Gastroesophageal sphincter (tissue), 4 donors: Measurements from ENCODE around the gene FSHR. TPM values are rescaled to one million over a fixed set of nuclear protein-coding genes. Genes with fewer than 3 reads are reported as not detected.

Source experiments
- ATAC-seq: fragments of 150-250 bp; one replicate; pipeline ENCODE4 v1.9.1; 2016; ENCODE audit warnings: mild to moderate bottlenecking, moderate library complexity
- H3K27ac ChIP-seq, 4 donors: fragments of 200-600 bp; sonication (generic) in 3 of 4; 1 replicate in 3 of 4; 2 replicates in 1 of 4; pipeline ENCODE4 v1.5.1; 2016 to 2019
- H3K27me3 ChIP-seq: fragments of 200-600 bp; sonication (generic); one replicate; pipeline ENCODE4 v1.5.1; 2019
- H3K36me3 ChIP-seq, 2 donors: fragments of 200-600 bp; sonication (generic); one replicate each; pipeline ENCODE4 v1.5.1; 2019; ENCODE audit warnings: control low read depth in 1 of 2
- H3K4me1 ChIP-seq, 3 donors: fragments of 200-600 bp; sonication (generic); 1 replicate in 2 of 3; 2 replicates in 1 of 3; pipeline ENCODE4 v1.5.1; 2016 to 2019; ENCODE audit warnings: control low read depth in 2 of 3
- H3K4me3 ChIP-seq, 2 donors: fragments of 200-600 bp; sonication (generic); one replicate each; pipeline ENCODE4 v1.5.1; 2019; ENCODE audit warnings: mild to moderate bottlenecking in 1 of 2, moderate library complexity in 1 of 2
- H3K9me3 ChIP-seq, 3 donors: fragments of 200-600 bp; sonication (generic); one replicate each; pipeline ENCODE4 v1.5.1; 2017 to 2019; ENCODE audit warnings: control low read depth in 2 of 3
- EP300 ChIP-seq: sonication (generic); formaldehyde crosslinking; IDR thresholded peaks from one replicate; pipeline ENCODE4 v1.6.1; 2017; ENCODE audit warnings: antibody characterized with exemption, mild to moderate bottlenecking
- POLR2A ChIP-seq, 2 donors: fragments of 450-650 bp; IDR thresholded peaks; one replicate each; pipeline ENCODE4 v1.6.1; 2017; ENCODE audit warnings: antibody characterized with exemption in 2 of 2, mild to moderate bottlenecking in 2 of 2, moderate library complexity in 1 of 2
- POLR2AphosphoS5 ChIP-seq: sonication (generic); formaldehyde crosslinking; IDR thresholded peaks from one replicate; pipeline ENCODE4 v1.6.1; 2017; ENCODE audit warnings: antibody characterized with exemption
- WGBS, 2 donors: methylation state at CpG; one replicate each; pipeline ENCODE4 v1.1.5; 2018; ENCODE audit warnings: low coverage in 1 of 2; 5-methylcytosine and 5-hydroxymethylcytosine counted together
- total RNA-seq, 4 donors: library from RNA; depleted of rRNA; stranded (reverse); fragments of >200 nt; gene quantifications; one replicate each; pipeline ENCODE4 v1.1.0, GENCODE V29; 2016
- TF ChIP-seq, protein P1 (sequence below), 4 experiments: fragments of 200-600 bp in 2 of 4; fragments of 450-650 bp in 2 of 4; sonication (generic) in 1 of 4; IDR thresholded peaks; one replicate each; pipeline ENCODE4 v1.5.1; 2017 to 2019; ENCODE audit warnings: antibody characterized with exemption in 4 of 4, mild to moderate bottlenecking in 2 of 4, moderate library complexity in 2 of 4

FSHR gene
- total RNA-seq, 4 donors from 2014 or later: not detected

DNA sequence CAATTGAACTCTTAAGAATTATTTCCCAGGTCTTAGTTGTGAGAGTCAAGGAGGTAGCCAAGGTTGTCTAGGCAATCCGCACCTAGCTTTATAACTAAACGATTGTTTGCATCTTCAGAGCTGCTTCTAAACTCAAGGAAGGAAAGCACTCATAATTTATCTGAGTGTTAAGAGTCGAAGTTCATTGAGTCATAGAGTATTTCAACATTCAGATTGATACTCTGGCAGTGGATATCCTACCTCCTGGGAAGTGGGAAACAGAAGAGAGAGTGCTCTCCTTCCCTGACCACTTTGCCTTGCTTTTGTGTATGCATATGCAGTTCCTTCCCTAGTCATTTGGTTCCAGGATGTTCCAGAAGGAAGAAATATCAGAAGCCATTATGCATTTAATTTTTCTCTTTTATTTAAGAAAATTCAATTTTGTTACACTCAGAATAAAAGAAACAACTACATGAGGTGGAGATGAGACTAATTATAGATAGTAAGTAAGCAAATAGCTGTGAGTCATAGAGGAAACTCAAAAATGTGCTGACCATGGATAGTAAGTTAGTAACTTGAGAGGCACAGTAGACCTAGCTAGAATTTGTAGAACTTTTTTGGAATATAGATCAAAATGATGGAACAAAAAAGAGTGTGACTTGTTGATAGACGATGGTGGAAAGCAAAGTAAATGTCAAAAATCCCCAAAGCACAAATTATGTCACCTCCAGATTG lies 35.4 kb upstream of the FSHR start:
- no peaks in the 10 kb centered on the region for H3K9me3 ChIP-seq
- H3K27ac ChIP-seq: no peak overlapping the region
- H3K4me1 ChIP-seq: no peaks in the 10 kb centered on the region
- H3K36me3 ChIP-seq: no peaks in the 10 kb centered on the region
- H3K4me3 ChIP-seq: no peak overlapping the region
- H3K27me3 ChIP-seq: no peaks in the 10 kb centered on the region
- ATAC-seq: no peak
- 83 to 86% methylated on average over 3 to 4 of the region's 4 CpGs for WGBS, 2 donors
- TF ChIP-seq POLR2AphosphoS5 (no peak), EP300 (no peak), POLR2A (IDR thresholded peaks at IDR 0.05) (no peak)

- Histone ChIP-seq H3K27me3 (no peaks in the 10 kb centered on the region), H3K27ac (no peak overlapping the region), H3K4me3 (no peak overlapping the region), H3K4me1 (no peaks in the 10 kb centered on the region), H3K36me3 (no peaks in the 10 kb centered on the region), H3K9me3 (no peaks in the 10 kb centered on the region)
- TF ChIP-seq, protein P1, sequence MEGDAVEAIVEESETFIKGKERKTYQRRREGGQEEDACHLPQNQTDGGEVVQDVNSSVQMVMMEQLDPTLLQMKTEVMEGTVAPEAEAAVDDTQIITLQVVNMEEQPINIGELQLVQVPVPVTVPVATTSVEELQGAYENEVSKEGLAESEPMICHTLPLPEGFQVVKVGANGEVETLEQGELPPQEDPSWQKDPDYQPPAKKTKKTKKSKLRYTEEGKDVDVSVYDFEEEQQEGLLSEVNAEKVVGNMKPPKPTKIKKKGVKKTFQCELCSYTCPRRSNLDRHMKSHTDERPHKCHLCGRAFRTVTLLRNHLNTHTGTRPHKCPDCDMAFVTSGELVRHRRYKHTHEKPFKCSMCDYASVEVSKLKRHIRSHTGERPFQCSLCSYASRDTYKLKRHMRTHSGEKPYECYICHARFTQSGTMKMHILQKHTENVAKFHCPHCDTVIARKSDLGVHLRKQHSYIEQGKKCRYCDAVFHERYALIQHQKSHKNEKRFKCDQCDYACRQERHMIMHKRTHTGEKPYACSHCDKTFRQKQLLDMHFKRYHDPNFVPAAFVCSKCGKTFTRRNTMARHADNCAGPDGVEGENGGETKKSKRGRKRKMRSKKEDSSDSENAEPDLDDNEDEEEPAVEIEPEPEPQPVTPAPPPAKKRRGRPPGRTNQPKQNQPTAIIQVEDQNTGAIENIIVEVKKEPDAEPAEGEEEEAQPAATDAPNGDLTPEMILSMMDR (IDR thresholded peaks at IDR 0.05): no peak
- no peak for TF ChIP-seq EP300
- no peak for TF ChIP-seq POLR2A (IDR thresholded peaks at IDR 0.05)
- TF ChIP-seq POLR2AphosphoS5: no peak
- 83 to 93% methylated on average over 1 to 6 of the region's 10 CpGs for WGBS, 2 donors
- ATAC-seq: no peak
These were observed 31.8 kb upstream of the FSHR start for GRCh38 chr2:49186050-49186648.

DNA sequence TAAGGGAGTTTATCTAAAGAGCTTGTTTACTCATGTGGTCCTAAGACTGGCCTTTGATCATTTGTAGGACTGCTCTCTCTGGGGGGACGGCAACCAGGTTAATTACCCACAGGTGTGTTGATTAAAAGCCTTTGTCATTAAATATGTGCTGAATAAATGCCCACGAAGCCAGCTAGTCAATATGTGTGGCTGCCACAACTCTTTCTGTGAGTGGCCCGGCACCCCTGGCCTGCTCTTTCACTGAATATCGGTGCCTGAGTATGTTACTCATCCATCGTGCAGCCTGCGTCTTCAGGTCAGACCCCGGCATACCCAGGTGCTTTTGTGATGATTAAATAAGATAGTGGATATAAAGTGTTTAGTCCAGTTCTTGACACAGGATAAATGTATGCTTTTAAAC lies 24.3 kb upstream of the FSHR start:
- no peaks in the 10 kb centered on the region for H3K4me1 ChIP-seq
- H3K27me3 ChIP-seq: no peaks in the 10 kb centered on the region
- no peak overlapping the region for H3K27ac ChIP-seq
- no peak overlapping the region for H3K4me3 ChIP-seq
- TF ChIP-seq, protein P1 (IDR thresholded peaks at IDR 0.05): no peak
- TF ChIP-seq POLR2A (IDR thresholded peaks at IDR 0.05) (no peak), EP300 (no peak), POLR2AphosphoS5 (no peak)
- no peaks in the 10 kb centered on the region for H3K36me3 ChIP-seq
- WGBS, 2 donors: 74 to 75% methylated on average over 2 to 7 of the region's 7 CpGs
- ATAC-seq: no peak
- no peaks in the 10 kb centered on the region for H3K9me3 ChIP-seq

DNA sequence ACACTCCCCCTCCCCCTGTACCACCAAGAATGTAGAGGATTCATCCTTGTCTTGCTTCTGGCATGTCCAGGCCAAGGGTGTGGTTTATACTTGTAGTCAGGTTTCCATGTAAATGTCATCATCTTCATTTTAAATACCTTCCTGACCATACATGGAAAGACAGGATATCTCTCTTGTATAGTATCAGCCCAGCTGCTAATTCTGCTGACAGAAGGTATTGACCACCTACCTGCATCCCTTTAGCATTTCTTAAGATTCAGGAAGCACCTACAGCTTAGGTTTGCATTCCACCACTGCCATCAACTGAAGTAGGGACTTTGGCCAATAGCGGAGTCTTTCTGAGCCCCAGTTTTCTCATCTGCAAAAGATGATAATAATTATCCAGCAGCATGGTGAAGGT lies 22.9 kb upstream of the FSHR start:
- ATAC-seq: no peak
- WGBS, 2 donors: 75 to 100% methylated on average over 1 of the region's 1 CpG
- Histone ChIP-seq H3K27ac (no peak overlapping the region), H3K9me3 (no peaks in the 10 kb centered on the region), H3K4me3 (no peak overlapping the region), H3K36me3 (no peaks in the 10 kb centered on the region), H3K4me1 (no peaks in the 10 kb centered on the region), H3K27me3 (no peaks in the 10 kb centered on the region)
- TF ChIP-seq EP300 (no peak), POLR2AphosphoS5 (no peak), POLR2A (IDR thresholded peaks at IDR 0.05) (no peak)
- TF ChIP-seq, protein P1 (IDR thresholded peaks at IDR 0.05): no peak

DNA sequence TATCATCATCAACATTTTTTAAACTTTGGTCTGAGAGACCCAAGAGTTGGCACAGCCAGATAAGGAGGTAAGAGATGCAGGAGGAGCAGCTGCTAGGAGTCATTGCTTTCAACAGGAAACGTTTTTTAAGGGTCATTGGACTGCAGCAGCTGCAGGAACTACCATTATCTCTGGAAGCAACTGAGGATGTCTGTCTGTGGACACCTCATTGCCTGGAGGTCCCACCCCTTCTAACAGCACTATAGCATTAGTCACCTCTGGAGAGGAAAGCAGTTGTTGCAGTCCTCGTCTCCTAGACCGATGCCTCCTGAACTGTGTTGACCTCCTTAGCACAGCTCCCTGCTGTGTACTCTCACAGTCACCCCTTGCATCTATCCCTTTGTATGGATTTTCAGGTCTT lies 21.5 kb upstream of the FSHR start:
- WGBS, 2 donors: 72 to 80% methylated on average over 2 to 3 of the region's 3 CpGs
- H3K27ac ChIP-seq: no peak overlapping the region
- no peak overlapping the region for H3K4me3 ChIP-seq
- TF ChIP-seq POLR2A (IDR thresholded peaks at IDR 0.05) (no peak), POLR2AphosphoS5 (no peak), EP300 (no peak)
- TF ChIP-seq, protein P1 (IDR thresholded peaks at IDR 0.05): no peak
- no peaks in the 10 kb centered on the region for H3K4me1 ChIP-seq
- ATAC-seq: no peak
- H3K36me3 ChIP-seq: no peaks in the 10 kb centered on the region
- H3K27me3 ChIP-seq: no peaks in the 10 kb centered on the region
- H3K9me3 ChIP-seq: no peaks in the 10 kb centered on the region
